Mesendoderm (in vitro differentiated cells): ENCODE measurements around the gene SCFD2.

ENCODE experiments used
- DNase-seq: peaks from one replicate; pipeline ENCODE4 v3.0.0; 2013
- H2AK5ac ChIP-seq: 2 replicates; pipeline ENCODE4 v1.6.1; 2013; ENCODE audit warnings: low read length, inconsistent platforms
- H2BK120ac ChIP-seq: 2 replicates; pipeline ENCODE4 v1.6.1; 2013; ENCODE audit warnings: low read depth, mild to moderate bottlenecking, low read length, moderate library complexity, mixed read lengths
- H2BK15ac ChIP-seq: replicated peaks from 2 replicates; pipeline ENCODE4 v1.6.1; 2013; ENCODE audit warnings: low read depth, mild to moderate bottlenecking, moderate library complexity
- H2BK5ac ChIP-seq: 2 replicates; pipeline ENCODE4 v1.6.1; 2013; ENCODE audit warnings: low read length, inconsistent platforms
- H3K18ac ChIP-seq: 2 replicates; pipeline ENCODE4 v1.6.1; 2013; ENCODE audit warnings: mild to moderate bottlenecking, low read length, mixed read lengths
- H3K23ac ChIP-seq: one replicate; pipeline ENCODE4 v1.6.1; 2013; ENCODE audit warnings: low read length
- H3K27ac ChIP-seq: 2 replicates; pipeline ENCODE4 v1.5.1; 2013; ENCODE audit warnings: low read depth, mild to moderate bottlenecking, inconsistent platforms, low read length, moderate library complexity
- H3K27me3 ChIP-seq: 2 replicates; pipeline ENCODE4 v1.6.1; 2013; ENCODE audit warnings: low read length, control low read depth, mild to moderate bottlenecking, inconsistent platforms; ENCODE audit not compliant: insufficient read depth, poor library complexity
- H3K36me3 ChIP-seq: 2 replicates; pipeline ENCODE4 v1.6.1; 2013; ENCODE audit warnings: low read length, inconsistent platforms; ENCODE audit not compliant: control insufficient read depth, insufficient read depth
- H3K4ac ChIP-seq: one replicate; pipeline ENCODE4 v1.6.1; 2013; ENCODE audit warnings: low read depth, mild to moderate bottlenecking, low read length, moderate library complexity
- H3K4me1 ChIP-seq: 2 replicates; pipeline ENCODE4 v1.6.1; 2013; ENCODE audit warnings: low read depth, low read length, inconsistent platforms; ENCODE audit not compliant: control insufficient read depth
- H3K4me2 ChIP-seq: 2 replicates; pipeline ENCODE4 v1.6.1; 2013; ENCODE audit warnings: low read length
- H3K4me3 ChIP-seq: 2 replicates; pipeline ENCODE4 v1.5.1; 2013; ENCODE audit warnings: mild to moderate bottlenecking, low read length
- H3K56ac ChIP-seq: one replicate; pipeline ENCODE4 v1.6.1; 2013; ENCODE audit warnings: low read length
- H3K79me1 ChIP-seq: 2 replicates; pipeline ENCODE4 v1.6.1; 2013; ENCODE audit warnings: low read length, inconsistent platforms
- H3K79me2 ChIP-seq: 2 replicates; pipeline ENCODE4 v1.6.1; 2013; ENCODE audit warnings: mild to moderate bottlenecking, low read length; ENCODE audit not compliant: control insufficient read depth, insufficient read depth
- H3K9ac ChIP-seq: 2 replicates; pipeline ENCODE4 v1.6.1; 2013; ENCODE audit warnings: low read length, inconsistent platforms
- H4K5ac ChIP-seq: one replicate; pipeline ENCODE4 v1.6.1; 2013; ENCODE audit warnings: low read length
- H4K8ac ChIP-seq: one replicate; pipeline ENCODE4 v1.6.1; 2013; ENCODE audit warnings: low read depth, mild to moderate bottlenecking, control low read depth, low read length, moderate library complexity
- WGBS: extraction: QIAGEN DNeasy Blood & Tissue Kit; methylation state at CpG from one replicate; pipeline ENCODE4 v1.1.7; 2013; ENCODE audit warnings: low lambda C conversion rate, missing lambda C conversion rate; ENCODE audit not compliant: insufficient coverage; ENCODE audit errors: extremely low coverage; 5-methylcytosine and 5-hydroxymethylcytosine counted together

Gene SCFD2

GRCh38 chr4:52982255-52982945 is 383.5 kb downstream of the SCFD2 start:
- H3K4me2 ChIP-seq = no peak overlapping the region
- no peak overlapping the region for H3K4me3 ChIP-seq
- WGBS = no CpG with 5 or more reads among the region's 2 CpGs
- no peak overlapping the region for H3K9ac ChIP-seq
- no peak overlapping the region for H4K8ac ChIP-seq
- H2BK5ac ChIP-seq = no peak overlapping the region
- no peaks in the 10 kb centered on the region for H3K4me1 ChIP-seq
- H3K4ac ChIP-seq = no peak overlapping the region
- no peak overlapping the region for H2BK120ac ChIP-seq
- H2BK15ac ChIP-seq = no peak overlapping the region
- no peak overlapping the region for H2AK5ac ChIP-seq
- no peak overlapping the region for H3K56ac ChIP-seq
- H3K79me1 ChIP-seq = no peaks in the 10 kb centered on the region
- peak; percentile 66 for DNase-seq
- no peak overlapping the region for H4K5ac ChIP-seq
- H3K27ac ChIP-seq = no peak overlapping the region
- no peaks in the 10 kb centered on the region for H3K79me2 ChIP-seq
- no peak overlapping the region for H3K18ac ChIP-seq
- H3K27me3 ChIP-seq = no peaks in the 10 kb centered on the region
- H3K36me3 ChIP-seq = no peaks in the 10 kb centered on the region
- H3K23ac ChIP-seq = no peak overlapping the region

GRCh38 chr4:52979821-52980590 is 385.9 kb downstream of the SCFD2 start:
- H4K5ac ChIP-seq = no peak overlapping the region
- WGBS = no CpG with 5 or more reads among the region's 3 CpGs
- no peak overlapping the region for H2BK15ac ChIP-seq
- no peak overlapping the region for H3K18ac ChIP-seq
- no peaks in the 10 kb centered on the region for H3K79me1 ChIP-seq
- no peak for DNase-seq
- no peak overlapping the region for H3K56ac ChIP-seq
- H3K4ac ChIP-seq = no peak overlapping the region
- no peak overlapping the region for H3K27ac ChIP-seq
- H2AK5ac ChIP-seq = no peak overlapping the region
- no peak overlapping the region for H4K8ac ChIP-seq
- H2BK5ac ChIP-seq = no peak overlapping the region
- no peak overlapping the region for H3K4me2 ChIP-seq
- no peaks in the 10 kb centered on the region for H3K27me3 ChIP-seq
- no peak overlapping the region for H3K4me3 ChIP-seq
- H3K4me1 ChIP-seq = no peaks in the 10 kb centered on the region
- no peak overlapping the region for H3K9ac ChIP-seq
- no peaks in the 10 kb centered on the region for H3K36me3 ChIP-seq
- no peaks in the 10 kb centered on the region for H3K79me2 ChIP-seq
- H3K23ac ChIP-seq = no peak overlapping the region
- H2BK120ac ChIP-seq = no peak overlapping the region

- no peak overlapping the region for H3K4me2 ChIP-seq
- H3K23ac ChIP-seq = no peak overlapping the region
- H3K4me3 ChIP-seq = no peak overlapping the region
- WGBS = no CpG with 5 or more reads among the region's 1 CpG
- no peak overlapping the region for H3K56ac ChIP-seq
- H4K8ac ChIP-seq = no peak overlapping the region
- H3K27ac ChIP-seq = no peak overlapping the region
- no peak overlapping the region for H2BK5ac ChIP-seq
- no peak overlapping the region for H4K5ac ChIP-seq
- H3K4ac ChIP-seq = no peak overlapping the region
- H3K79me1 ChIP-seq = no peaks in the 10 kb centered on the region
- no peak overlapping the region for H2AK5ac ChIP-seq
- no peak overlapping the region for H3K9ac ChIP-seq
- no peaks in the 10 kb centered on the region for H3K79me2 ChIP-seq
- peak overlapping the region; percentile 61 for H2BK120ac ChIP-seq
- peak; percentile 66 for DNase-seq
- no peaks in the 10 kb centered on the region for H3K4me1 ChIP-seq
- H3K18ac ChIP-seq = no peak overlapping the region
- H2BK15ac ChIP-seq = no peak overlapping the region
- H3K27me3 ChIP-seq = no peaks in the 10 kb centered on the region
- no peaks in the 10 kb centered on the region for H3K36me3 ChIP-seq
These were observed 386.8 kb downstream of the SCFD2 start for GRCh38 chr4:52979020-52979419.

GRCh38 chr4:52977252-52977651 is 388.6 kb downstream of the SCFD2 start:
- no peak overlapping the region for H3K23ac ChIP-seq
- no peak overlapping the region for H3K4ac ChIP-seq
- no peaks in the 10 kb centered on the region for H3K79me1 ChIP-seq
- no peak overlapping the region for H4K5ac ChIP-seq
- no peaks in the 10 kb centered on the region for H3K79me2 ChIP-seq
- no peak overlapping the region for H3K9ac ChIP-seq
- H2BK15ac ChIP-seq = no peak overlapping the region
- H2AK5ac ChIP-seq = no peak overlapping the region
- H3K56ac ChIP-seq = no peak overlapping the region
- no peak overlapping the region for H3K4me3 ChIP-seq
- H3K36me3 ChIP-seq = no peaks in the 10 kb centered on the region
- H2BK5ac ChIP-seq = no peak overlapping the region
- no peak overlapping the region for H3K18ac ChIP-seq
- H3K4me2 ChIP-seq = no peak overlapping the region
- WGBS = no CpG with 5 or more reads among the region's 1 CpG
- H2BK120ac ChIP-seq = no peak overlapping the region
- no peak overlapping the region for H3K27ac ChIP-seq
- H3K4me1 ChIP-seq = no peaks in the 10 kb centered on the region
- no peak for DNase-seq
- H4K8ac ChIP-seq = no peak overlapping the region
- no peaks in the 10 kb centered on the region for H3K27me3 ChIP-seq

- Histone ChIP-seq H2BK120ac (no peak overlapping the region), H2BK15ac (no peak overlapping the region), H3K4me1 (no peaks in the 10 kb centered on the region), H3K36me3 (no peaks in the 10 kb centered on the region), H3K4me2 (no peak overlapping the region), H2BK5ac (no peak overlapping the region), H3K18ac (no peak overlapping the region), H3K4me3 (no peak overlapping the region), H4K8ac (no peak overlapping the region), H4K5ac (no peak overlapping the region), H3K79me2 (no peaks in the 10 kb centered on the region), H3K27ac (no peak overlapping the region), H3K56ac (no peak overlapping the region), H3K4ac (no peak overlapping the region), H3K9ac (no peak overlapping the region), H3K79me1 (no peaks in the 10 kb centered on the region), H3K23ac (no peak overlapping the region), H3K27me3 (no peaks in the 10 kb centered on the region), H2AK5ac (no peak overlapping the region)
- no peak for DNase-seq
- WGBS = no CpG with 5 or more reads among the region's 4 CpGs
These were observed 389.2 kb downstream of the SCFD2 start for GRCh38 chr4:52976523-52977230.
